OCI-LY3 (cell line): Measurements from ENCODE around the gene DYNLRB1.

Experiments used
- H2AFZ ChIP-seq: fragments of 200-600, 300-600 bp; shearing (Covaris generic); 2 replicates; pipeline ENCODE4 v1.6.0; 2014; ENCODE audit warnings: antibody characterized with exemption, low read depth, low read length
- H3K27ac ChIP-seq: fragments of 200-600, 300-600 bp; sonication (generic); 2 replicates; pipeline ENCODE4 v1.5.1; 2014; ENCODE audit warnings: mild to moderate bottlenecking, low read length, moderate library complexity, mixed read lengths
- H3K27me3 ChIP-seq: fragments of 200-600, 300-600 bp; sonication (generic); 2 replicates; pipeline ENCODE4 v1.6.1; 2014; ENCODE audit warnings: low read depth, low read length, mixed read lengths
- H3K36me3 ChIP-seq: fragments of 200-600, 300-600 bp; sonication (generic); replicated peaks from 2 replicates; pipeline ENCODE3; 2014; ENCODE audit warnings: low read depth, low read length, mixed read lengths
- H3K4me1 ChIP-seq: fragments of 300-600, 200-600 bp; sonication (generic); 2 replicates; pipeline ENCODE4 v1.6.1; 2014; ENCODE audit warnings: low read length, mixed read lengths
- H3K4me2 ChIP-seq: fragments of 200-600, 300-600 bp; sonication (generic); 2 replicates; pipeline ENCODE4 v1.6.1; 2014; ENCODE audit warnings: low read length, mixed read lengths
- H3K4me3 ChIP-seq: fragments of 300-600, 200-600 bp; sonication (generic); 2 replicates; pipeline ENCODE4 v1.5.1; 2014; ENCODE audit warnings: antibody characterized with exemption, mild to moderate bottlenecking, low read length, moderate library complexity
- H3K79me2 ChIP-seq: fragments of 300-600, 200-600 bp; shearing (Covaris generic); 2 replicates; pipeline ENCODE4 v1.6.1; 2014; ENCODE audit warnings: mild to moderate bottlenecking, low read length, mixed read lengths
- H3K9ac ChIP-seq: fragments of 300-600, 200-600 bp; shearing (Covaris generic); 2 replicates; pipeline ENCODE4 v1.6.0; 2014; ENCODE audit warnings: mild to moderate bottlenecking, low read length, moderate library complexity
- H3K9me3 ChIP-seq: fragments of 200-600, 300-600 bp; shearing (Covaris generic); 2 replicates; pipeline ENCODE4 v1.6.1; 2014; ENCODE audit warnings: low read length, mixed read lengths; ENCODE audit not compliant: insufficient read depth
- H4K20me1 ChIP-seq: fragments of 200-600, 300-600 bp; sonication (generic); 2 replicates; pipeline ENCODE4 v1.6.1; 2016; ENCODE audit warnings: low read length, mixed read lengths; ENCODE audit not compliant: insufficient read depth
- CTCF ChIP-seq: fragments of 200-600, 300-600 bp; sonication (generic); IDR thresholded peaks from 2 replicates; pipeline ENCODE4 v1.5.1; 2014; ENCODE audit warnings: antibody characterized with exemption, low read length, low read depth
- EZH2phosphoT487 ChIP-seq: fragments of 200-600 bp; shearing (Covaris generic); IDR thresholded peaks from 2 replicates; pipeline ENCODE4 v1.6.1; 2018; ENCODE audit warnings: antibody characterized with exemption, mixed run types, low read depth

Gene DYNLRB1

GRCh38 chr20:34547844-34548613 lies 31.8 kb downstream of the DYNLRB1 start:
- H2AFZ ChIP-seq: no peak overlapping the region
- no peaks in the 10 kb centered on the region for H3K27me3 ChIP-seq
- no peak overlapping the region for H3K27ac ChIP-seq
- H3K9me3 ChIP-seq: no peaks in the 10 kb centered on the region
- no peaks in the 10 kb centered on the region for H4K20me1 ChIP-seq
- H3K79me2 ChIP-seq: no peaks in the 10 kb centered on the region
- no peaks in the 10 kb centered on the region for H3K36me3 ChIP-seq
- no peaks in the 10 kb centered on the region for H3K4me1 ChIP-seq
- H3K4me3 ChIP-seq: no peak overlapping the region
- no peak overlapping the region for H3K4me2 ChIP-seq
- TF ChIP-seq EZH2phosphoT487 (no peak), CTCF (no peak)
- no peak overlapping the region for H3K9ac ChIP-seq

- Histone ChIP-seq H3K4me1 (no peaks in the 10 kb centered on the region), H4K20me1 (no peaks in the 10 kb centered on the region), H3K27me3 (no peaks in the 10 kb centered on the region), H3K36me3 (no peaks in the 10 kb centered on the region), H3K9ac (no peak overlapping the region), H3K27ac (no peak overlapping the region), H3K9me3 (no peaks in the 10 kb centered on the region), H3K79me2 (no peaks in the 10 kb centered on the region), H3K4me3 (no peak overlapping the region), H2AFZ (no peak overlapping the region), H3K4me2 (no peak overlapping the region)
- TF ChIP-seq CTCF (no peak), EZH2phosphoT487 (no peak)
These were observed 33.2 kb downstream of the DYNLRB1 start for GRCh38 chr20:34549291-34549928.

GRCh38 chr20:34549929-34550305 lies 33.7 kb downstream of the DYNLRB1 start:
- Histone ChIP-seq H3K4me3 (no peak overlapping the region), H4K20me1 (no peaks in the 10 kb centered on the region), H3K79me2 (no peaks in the 10 kb centered on the region), H3K4me1 (no peaks in the 10 kb centered on the region), H3K36me3 (no peaks in the 10 kb centered on the region), H3K9ac (no peak overlapping the region), H3K27ac (no peak overlapping the region), H2AFZ (no peak overlapping the region), H3K9me3 (no peaks in the 10 kb centered on the region), H3K27me3 (no peaks in the 10 kb centered on the region), H3K4me2 (no peak overlapping the region)
- TF ChIP-seq CTCF (no peak), EZH2phosphoT487 (no peak)

GRCh38 chr20:34552569-34552968 lies 36.3 kb downstream of the DYNLRB1 start:
- Histone ChIP-seq H4K20me1 (no peaks in the 10 kb centered on the region), H3K9me3 (no peaks in the 10 kb centered on the region), H3K4me2 (no peak overlapping the region), H2AFZ (no peak overlapping the region), H3K27me3 (no peaks in the 10 kb centered on the region), H3K9ac (no peak overlapping the region), H3K27ac (no peak overlapping the region), H3K79me2 (no peaks in the 10 kb centered on the region), H3K4me1 (no peaks in the 10 kb centered on the region), H3K4me3 (no peak overlapping the region), H3K36me3 (no peaks in the 10 kb centered on the region)
- TF ChIP-seq CTCF (no peak), EZH2phosphoT487 (no peak)
